GM23338 (cell line): ENCODE data around the gene CCDC80. TPM values are rescaled to one million over a fixed set of nuclear protein-coding genes. Genes with fewer than 3 reads are reported as not detected.

Source experiments
- ATAC-seq: fragments of 200-7000 bp; cut with Tn5 transposase; 3 replicates; pipeline ENCODE4 v1.9.1; 2020
- DNase-seq: peaks from one replicate; pipeline ENCODE4 v3.0.0-alpha.2; 2015; ENCODE audit warnings: low spot score
- H2AFZ ChIP-seq: fragments of 200-600 bp; sonication (generic); 2 replicates; pipeline ENCODE4 v1.8.0; 2016; ENCODE audit warnings: antibody characterized with exemption, mild to moderate bottlenecking, moderate library complexity
- H3F3A ChIP-seq: fragments of 200-600 bp; sonication (generic); replicated peaks from 2 replicates; pipeline ENCODE4 v1.8.0; 2017; ENCODE audit warnings: antibody characterized with exemption, mixed run types, low read depth
- H3K27ac ChIP-seq: fragments of 200-600 bp; sonication (generic); 2 replicates; pipeline ENCODE4 v1.6.1; 2016; ENCODE audit warnings: low read depth
- H3K27me3 ChIP-seq: fragments of 200-600 bp; sonication (generic); 2 replicates; pipeline ENCODE4 v1.8.0; 2016; ENCODE audit warnings: mild to moderate bottlenecking, mixed run types, moderate library complexity; ENCODE audit not compliant: insufficient read depth
- H3K36me3 ChIP-seq: fragments of 200-600 bp; sonication (generic); 2 replicates; pipeline ENCODE4 v1.8.0; 2016; ENCODE audit warnings: mild to moderate bottlenecking; ENCODE audit not compliant: insufficient read depth
- H3K4me1 ChIP-seq: fragments of 200-600 bp; sonication (generic); 2 replicates; pipeline ENCODE4 v1.8.0; 2016; ENCODE audit warnings: mild to moderate bottlenecking, moderate library complexity; ENCODE audit not compliant: insufficient read depth
- H3K4me2 ChIP-seq: fragments of 200-600 bp; sonication (generic); 2 replicates; pipeline ENCODE4 v1.7.1; 2017; ENCODE audit warnings: mixed run types
- H3K4me3 ChIP-seq: fragments of 200-600 bp; sonication (generic); 2 replicates; pipeline ENCODE4 v1.6.1; 2016; ENCODE audit warnings: mixed run types
- H3K79me2 ChIP-seq: fragments of 200-600 bp; sonication (generic); replicated peaks from 2 replicates; pipeline ENCODE4 v1.8.0; 2017; ENCODE audit warnings: mild to moderate bottlenecking; ENCODE audit not compliant: insufficient read depth
- H3K9me2 ChIP-seq: fragments of 200-600 bp; sonication (generic); 2 replicates; pipeline ENCODE4 v1.8.0; 2017; ENCODE audit not compliant: insufficient read depth
- H4K20me1 ChIP-seq: fragments of 200-600 bp; sonication (generic); replicated peaks from 2 replicates; pipeline ENCODE4 v1.8.0; 2017; ENCODE audit warnings: mild to moderate bottlenecking; ENCODE audit not compliant: insufficient read depth
- H3K27ac Mint-ChIP-seq: 2 replicates; pipeline ENCODE4 v1.8.0; 2020; ENCODE audit warnings: inconsistent platforms, mild to moderate bottlenecking, moderate library complexity, mixed read lengths
- H3K27me3 Mint-ChIP-seq: 3 replicates; pipeline ENCODE4 v1.8.0; 2022; ENCODE audit warnings: low read depth, mild to moderate bottlenecking, moderate library complexity, mixed read lengths, inconsistent platforms; ENCODE audit not compliant: insufficient read depth, poor library complexity
- H3K36me3 Mint-ChIP-seq: 3 replicates; pipeline ENCODE4 v1.8.0; 2021; ENCODE audit warnings: low read depth, mild to moderate bottlenecking, inconsistent platforms, moderate library complexity, mixed read lengths
- H3K4me1 Mint-ChIP-seq: 3 replicates; pipeline ENCODE4 v1.8.0; 2020; ENCODE audit warnings: mild to moderate bottlenecking, inconsistent platforms, mixed read lengths
- H3K4me3 Mint-ChIP-seq: 3 replicates; pipeline ENCODE4 v1.8.0; 2021; ENCODE audit warnings: moderate library complexity, mild to moderate bottlenecking, inconsistent platforms, mixed read lengths
- H3K9me3 Mint-ChIP-seq: 3 replicates; pipeline ENCODE4 v1.8.0; 2020; ENCODE audit warnings: moderate library complexity, mild to moderate bottlenecking, inconsistent platforms, mixed read lengths
- CREB1 ChIP-seq: fragments of 250-450 bp; sonication (Bioruptor Pico); IDR thresholded peaks from 2 replicates; pipeline ENCODE4 v1.5.0; 2020; ENCODE audit warnings: low read depth, mild to moderate bottlenecking, moderate library complexity
- EZH2 ChIP-seq: fragments of 200-600 bp; sonication (generic); IDR thresholded peaks from one replicate; pipeline ENCODE4 v1.8.0; 2017; ENCODE audit warnings: antibody characterized with exemption, mild to moderate bottlenecking, low read depth; ENCODE audit not compliant: unreplicated experiment
- EZH2phosphoT487 ChIP-seq: fragments of 200-600 bp; sonication (generic); IDR thresholded peaks from one replicate; pipeline ENCODE4 v1.8.1; 2018; ENCODE audit warnings: antibody characterized with exemption; ENCODE audit not compliant: unreplicated experiment
- JUNB ChIP-seq: IDR thresholded peaks from one replicate; pipeline ENCODE4 v1.6.1; 2016; ENCODE audit warnings: antibody characterized with exemption; ENCODE audit not compliant: unreplicated experiment
- NANOG ChIP-seq: IDR thresholded peaks from 2 replicates; pipeline ENCODE4 v1.6.1; 2016; ENCODE audit warnings: antibody characterized with exemption, borderline replicate concordance
- POLR2AphosphoS5 ChIP-seq: IDR thresholded peaks from 2 replicates; pipeline ENCODE4 v1.6.1; 2016; ENCODE audit warnings: antibody characterized with exemption, low read depth
- STAT1 ChIP-seq: IDR thresholded peaks from one replicate; pipeline ENCODE4 v1.6.1; 2016; ENCODE audit warnings: antibody characterized with exemption; ENCODE audit not compliant: unreplicated experiment
- ZNF114 ChIP-seq: fragments of 250-450 bp; sonication (Bioruptor Pico); IDR thresholded peaks from 2 replicates; pipeline ENCODE4 v1.5.0; 2020; ENCODE audit warnings: mild to moderate bottlenecking, moderate library complexity
- ZNF331 ChIP-seq: fragments of 250-450 bp; sonication (Bioruptor Pico); IDR thresholded peaks from 2 replicates; pipeline ENCODE4 v1.5.0; 2020; ENCODE audit warnings: low read depth, mild to moderate bottlenecking, moderate library complexity
- polyA plus RNA-seq: library from polyadenylated mRNA; unstranded; fragments of >200 nt; fragmentation: Nextera tagmentation; extraction: Ambion mirVana; gene quantifications from 2 replicates; pipeline ENCODE4 v1.2.1, GENCODE V29; 2016
- total RNA-seq: library from RNA; depleted of rRNA; stranded (reverse); fragments of >200 nt; shearing (Covaris generic); gene quantifications from 2 replicates; pipeline ENCODE4 v1.2.3, GENCODE V29; 2014
- TF ChIP-seq, protein P1 (sequence below): fragments of 250-450 bp; sonication (Bioruptor Pico); IDR thresholded peaks from 2 replicates; pipeline ENCODE4 v1.5.0; 2020; ENCODE audit warnings: mild to moderate bottlenecking, moderate library complexity
- TF ChIP-seq, protein P2 (sequence below), 2 experiments: fragments of 200-600 bp in 1 of 2; sonication (generic) in 1 of 2; conservative IDR thresholded peaks; 2 replicates each; pipeline versions ENCODE4 v1.5.1 to v1.6.1; 2016 to 2017; ENCODE audit warnings: antibody characterized with exemption in 2 of 2, low read depth in 2 of 2, mild to moderate bottlenecking in 2 of 2, moderate library complexity in 1 of 2
- TF ChIP-seq, protein P3 (sequence below): IDR thresholded peaks from one replicate; pipeline ENCODE4 v1.6.1; 2018; ENCODE audit warnings: antibody characterized with exemption; ENCODE audit not compliant: unreplicated experiment
- TF ChIP-seq, protein P4 (sequence below): IDR thresholded peaks from 2 replicates; pipeline ENCODE4 v1.6.1; 2016; ENCODE audit warnings: antibody characterized with exemption

The CCDC80 gene
- total and polyA plus RNA-seq, 2 experiments from 2014 or later = 5.4 to 6.7 TPM

DNA sequence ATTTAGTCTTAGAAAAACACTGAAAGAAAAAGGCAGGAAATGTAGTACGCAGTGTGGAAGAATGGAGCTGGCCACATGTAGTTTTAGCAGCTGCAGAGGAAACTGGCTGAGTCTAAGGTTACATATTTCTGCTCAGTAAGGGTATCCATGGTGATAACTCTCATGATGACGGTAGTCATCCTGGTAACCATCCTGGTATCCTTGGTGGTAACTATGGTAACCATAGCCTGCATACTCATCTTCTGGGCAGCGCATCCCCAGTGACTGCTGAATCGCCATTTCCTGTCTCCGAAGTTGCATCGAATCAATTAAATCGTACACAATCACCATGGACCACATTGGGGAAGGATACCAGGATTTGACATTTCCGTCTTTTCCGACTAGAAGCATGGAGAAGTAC, 35.7 kb downstream of the CCDC80 start:
- H3K4me2 ChIP-seq = no peak overlapping the region
- H3K27me3 ChIP-seq = no peaks in the 10 kb centered on the region
- H3K9me3 Mint-ChIP-seq = no peaks in the 10 kb centered on the region
- no peak overlapping the region for H3K4me3 ChIP-seq
- no peaks in the 10 kb centered on the region; the same call in 2 of the 3 replicates for H3K4me1 Mint-ChIP-seq
- H3F3A ChIP-seq = no peaks in the 10 kb centered on the region
- no peaks in the 10 kb centered on the region for H4K20me1 ChIP-seq
- H3K27ac Mint-ChIP-seq = no peak overlapping the region
- H3K27ac ChIP-seq = no peak overlapping the region
- no peaks in the 10 kb centered on the region for H3K36me3 ChIP-seq
- no peak overlapping the region for H3K4me3 Mint-ChIP-seq
- no peak for ATAC-seq
- peaks cover 5% of the 10 kb centered on the region for H3K27me3 Mint-ChIP-seq
- DNase-seq = peak; percentile 55
- no peaks in the 10 kb centered on the region for H3K36me3 Mint-ChIP-seq
- H3K79me2 ChIP-seq = no peaks in the 10 kb centered on the region
- no peaks in the 10 kb centered on the region for H3K9me2 ChIP-seq
- TF ChIP-seq POLR2AphosphoS5 (no peak), EZH2 (no peak), ZNF114 (no peak), ZNF331 (CRISPR knock-in tag) (no peak), STAT1 (no peak), CREB1 (CRISPR knock-in tag) (no peak), JUNB (no peak), EZH2phosphoT487 (no peak), NANOG (no peak)
- TF ChIP-seq, protein P1, sequence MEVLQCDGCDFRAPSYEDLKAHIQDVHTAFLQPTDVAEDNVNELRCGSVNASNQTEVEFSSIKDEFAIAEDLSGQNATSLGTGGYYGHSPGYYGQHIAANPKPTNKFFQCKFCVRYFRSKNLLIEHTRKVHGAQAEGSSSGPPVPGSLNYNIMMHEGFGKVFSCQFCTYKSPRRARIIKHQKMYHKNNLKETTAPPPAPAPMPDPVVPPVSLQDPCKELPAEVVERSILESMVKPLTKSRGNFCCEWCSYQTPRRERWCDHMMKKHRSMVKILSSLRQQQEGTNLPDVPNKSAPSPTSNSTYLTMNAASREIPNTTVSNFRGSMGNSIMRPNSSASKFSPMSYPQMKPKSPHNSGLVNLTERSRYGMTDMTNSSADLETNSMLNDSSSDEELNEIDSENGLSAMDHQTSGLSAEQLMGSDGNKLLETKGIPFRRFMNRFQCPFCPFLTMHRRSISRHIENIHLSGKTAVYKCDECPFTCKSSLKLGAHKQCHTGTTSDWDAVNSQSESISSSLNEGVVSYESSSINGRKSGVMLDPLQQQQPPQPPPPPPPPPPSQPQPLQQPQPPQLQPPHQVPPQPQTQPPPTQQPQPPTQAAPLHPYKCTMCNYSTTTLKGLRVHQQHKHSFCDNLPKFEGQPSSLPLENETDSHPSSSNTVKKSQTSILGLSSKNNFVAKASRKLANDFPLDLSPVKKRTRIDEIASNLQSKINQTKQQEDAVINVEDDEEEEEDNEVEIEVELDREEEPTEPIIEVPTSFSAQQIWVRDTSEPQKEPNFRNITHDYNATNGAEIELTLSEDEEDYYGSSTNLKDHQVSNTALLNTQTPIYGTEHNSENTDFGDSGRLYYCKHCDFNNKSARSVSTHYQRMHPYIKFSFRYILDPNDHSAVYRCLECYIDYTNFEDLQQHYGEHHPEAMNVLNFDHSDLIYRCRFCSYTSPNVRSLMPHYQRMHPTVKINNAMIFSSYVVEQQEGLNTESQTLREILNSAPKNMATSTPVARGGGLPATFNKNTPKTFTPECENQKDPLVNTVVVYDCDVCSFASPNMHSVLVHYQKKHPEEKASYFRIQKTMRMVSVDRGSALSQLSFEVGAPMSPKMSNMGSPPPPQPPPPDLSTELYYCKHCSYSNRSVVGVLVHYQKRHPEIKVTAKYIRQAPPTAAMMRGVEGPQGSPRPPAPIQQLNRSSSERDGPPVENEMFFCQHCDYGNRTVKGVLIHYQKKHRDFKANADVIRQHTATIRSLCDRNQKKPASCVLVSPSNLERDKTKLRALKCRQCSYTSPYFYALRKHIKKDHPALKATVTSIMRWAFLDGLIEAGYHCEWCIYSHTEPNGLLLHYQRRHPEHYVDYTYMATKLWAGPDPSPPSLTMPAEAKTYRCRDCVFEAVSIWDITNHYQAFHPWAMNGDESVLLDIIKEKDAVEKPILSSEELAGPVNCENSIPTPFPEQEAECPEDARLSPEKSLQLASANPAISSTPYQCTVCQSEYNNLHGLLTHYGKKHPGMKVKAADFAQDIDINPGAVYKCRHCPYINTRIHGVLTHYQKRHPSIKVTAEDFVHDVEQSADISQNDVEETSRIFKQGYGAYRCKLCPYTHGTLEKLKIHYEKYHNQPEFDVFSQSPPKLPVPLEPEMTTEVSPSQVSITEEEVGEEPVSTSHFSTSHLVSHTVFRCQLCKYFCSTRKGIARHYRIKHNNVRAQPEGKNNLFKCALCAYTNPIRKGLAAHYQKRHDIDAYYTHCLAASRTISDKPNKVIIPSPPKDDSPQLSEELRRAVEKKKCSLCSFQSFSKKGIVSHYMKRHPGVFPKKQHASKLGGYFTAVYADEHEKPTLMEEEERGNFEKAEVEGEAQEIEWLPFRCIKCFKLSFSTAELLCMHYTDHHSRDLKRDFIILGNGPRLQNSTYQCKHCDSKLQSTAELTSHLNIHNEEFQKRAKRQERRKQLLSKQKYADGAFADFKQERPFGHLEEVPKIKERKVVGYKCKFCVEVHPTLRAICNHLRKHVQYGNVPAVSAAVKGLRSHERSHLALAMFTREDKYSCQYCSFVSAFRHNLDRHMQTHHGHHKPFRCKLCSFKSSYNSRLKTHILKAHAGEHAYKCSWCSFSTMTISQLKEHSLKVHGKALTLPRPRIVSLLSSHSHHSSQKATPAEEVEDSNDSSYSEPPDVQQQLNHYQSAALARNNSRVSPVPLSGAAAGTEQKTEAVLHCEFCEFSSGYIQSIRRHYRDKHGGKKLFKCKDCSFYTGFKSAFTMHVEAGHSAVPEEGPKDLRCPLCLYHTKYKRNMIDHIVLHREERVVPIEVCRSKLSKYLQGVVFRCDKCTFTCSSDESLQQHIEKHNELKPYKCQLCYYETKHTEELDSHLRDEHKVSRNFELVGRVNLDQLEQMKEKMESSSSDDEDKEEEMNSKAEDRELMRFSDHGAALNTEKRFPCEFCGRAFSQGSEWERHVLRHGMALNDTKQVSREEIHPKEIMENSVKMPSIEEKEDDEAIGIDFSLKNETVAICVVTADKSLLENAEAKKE (CRISPR knock-in tag) = no peak
- TF ChIP-seq, protein P2, sequence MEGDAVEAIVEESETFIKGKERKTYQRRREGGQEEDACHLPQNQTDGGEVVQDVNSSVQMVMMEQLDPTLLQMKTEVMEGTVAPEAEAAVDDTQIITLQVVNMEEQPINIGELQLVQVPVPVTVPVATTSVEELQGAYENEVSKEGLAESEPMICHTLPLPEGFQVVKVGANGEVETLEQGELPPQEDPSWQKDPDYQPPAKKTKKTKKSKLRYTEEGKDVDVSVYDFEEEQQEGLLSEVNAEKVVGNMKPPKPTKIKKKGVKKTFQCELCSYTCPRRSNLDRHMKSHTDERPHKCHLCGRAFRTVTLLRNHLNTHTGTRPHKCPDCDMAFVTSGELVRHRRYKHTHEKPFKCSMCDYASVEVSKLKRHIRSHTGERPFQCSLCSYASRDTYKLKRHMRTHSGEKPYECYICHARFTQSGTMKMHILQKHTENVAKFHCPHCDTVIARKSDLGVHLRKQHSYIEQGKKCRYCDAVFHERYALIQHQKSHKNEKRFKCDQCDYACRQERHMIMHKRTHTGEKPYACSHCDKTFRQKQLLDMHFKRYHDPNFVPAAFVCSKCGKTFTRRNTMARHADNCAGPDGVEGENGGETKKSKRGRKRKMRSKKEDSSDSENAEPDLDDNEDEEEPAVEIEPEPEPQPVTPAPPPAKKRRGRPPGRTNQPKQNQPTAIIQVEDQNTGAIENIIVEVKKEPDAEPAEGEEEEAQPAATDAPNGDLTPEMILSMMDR (conservative IDR thresholded peaks at IDR 0.05; ENCODE audit: low read depth in 2 of 2) = no peak
- TF ChIP-seq, protein P3, sequence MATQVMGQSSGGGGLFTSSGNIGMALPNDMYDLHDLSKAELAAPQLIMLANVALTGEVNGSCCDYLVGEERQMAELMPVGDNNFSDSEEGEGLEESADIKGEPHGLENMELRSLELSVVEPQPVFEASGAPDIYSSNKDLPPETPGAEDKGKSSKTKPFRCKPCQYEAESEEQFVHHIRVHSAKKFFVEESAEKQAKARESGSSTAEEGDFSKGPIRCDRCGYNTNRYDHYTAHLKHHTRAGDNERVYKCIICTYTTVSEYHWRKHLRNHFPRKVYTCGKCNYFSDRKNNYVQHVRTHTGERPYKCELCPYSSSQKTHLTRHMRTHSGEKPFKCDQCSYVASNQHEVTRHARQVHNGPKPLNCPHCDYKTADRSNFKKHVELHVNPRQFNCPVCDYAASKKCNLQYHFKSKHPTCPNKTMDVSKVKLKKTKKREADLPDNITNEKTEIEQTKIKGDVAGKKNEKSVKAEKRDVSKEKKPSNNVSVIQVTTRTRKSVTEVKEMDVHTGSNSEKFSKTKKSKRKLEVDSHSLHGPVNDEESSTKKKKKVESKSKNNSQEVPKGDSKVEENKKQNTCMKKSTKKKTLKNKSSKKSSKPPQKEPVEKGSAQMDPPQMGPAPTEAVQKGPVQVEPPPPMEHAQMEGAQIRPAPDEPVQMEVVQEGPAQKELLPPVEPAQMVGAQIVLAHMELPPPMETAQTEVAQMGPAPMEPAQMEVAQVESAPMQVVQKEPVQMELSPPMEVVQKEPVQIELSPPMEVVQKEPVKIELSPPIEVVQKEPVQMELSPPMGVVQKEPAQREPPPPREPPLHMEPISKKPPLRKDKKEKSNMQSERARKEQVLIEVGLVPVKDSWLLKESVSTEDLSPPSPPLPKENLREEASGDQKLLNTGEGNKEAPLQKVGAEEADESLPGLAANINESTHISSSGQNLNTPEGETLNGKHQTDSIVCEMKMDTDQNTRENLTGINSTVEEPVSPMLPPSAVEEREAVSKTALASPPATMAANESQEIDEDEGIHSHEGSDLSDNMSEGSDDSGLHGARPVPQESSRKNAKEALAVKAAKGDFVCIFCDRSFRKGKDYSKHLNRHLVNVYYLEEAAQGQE = no peak
- TF ChIP-seq, protein P4, sequence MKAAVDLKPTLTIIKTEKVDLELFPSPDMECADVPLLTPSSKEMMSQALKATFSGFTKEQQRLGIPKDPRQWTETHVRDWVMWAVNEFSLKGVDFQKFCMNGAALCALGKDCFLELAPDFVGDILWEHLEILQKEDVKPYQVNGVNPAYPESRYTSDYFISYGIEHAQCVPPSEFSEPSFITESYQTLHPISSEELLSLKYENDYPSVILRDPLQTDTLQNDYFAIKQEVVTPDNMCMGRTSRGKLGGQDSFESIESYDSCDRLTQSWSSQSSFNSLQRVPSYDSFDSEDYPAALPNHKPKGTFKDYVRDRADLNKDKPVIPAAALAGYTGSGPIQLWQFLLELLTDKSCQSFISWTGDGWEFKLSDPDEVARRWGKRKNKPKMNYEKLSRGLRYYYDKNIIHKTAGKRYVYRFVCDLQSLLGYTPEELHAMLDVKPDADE = no peak
- H3K4me1 ChIP-seq = no peaks in the 10 kb centered on the region
- no peak overlapping the region for H2AFZ ChIP-seq
